Liver (tissue), 9 donors: ENCODE results near the gene GEMIN8. TPM values are rescaled to one million over a fixed set of nuclear protein-coding genes. Genes with fewer than 3 reads are reported as not detected.

Source experiments
- DNase-seq: peaks from one replicate; pipeline ENCODE4 v3.0.0-alpha.2; 2017; ENCODE audit warnings: low spot score
- H3K27ac ChIP-seq, 2 donors: one replicate each; pipeline ENCODE4 v1.7.0; 2013; ENCODE audit warnings: inconsistent platforms in 2 of 2, low read length in 2 of 2, control low read depth in 1 of 2, low read depth in 1 of 2, mild to moderate bottlenecking in 1 of 2
- H3K27me3 ChIP-seq, 4 donors: one replicate each; pipeline versions ENCODE4 v1.6.1 to v1.7.0; 2013; ENCODE audit warnings: low read length in 3 of 4, inconsistent platforms in 1 of 4, mild to moderate bottlenecking in 1 of 4, moderate library complexity in 1 of 4; ENCODE audit not compliant: control insufficient read depth in 4 of 4, insufficient read depth in 4 of 4
- H3K36me3 ChIP-seq, 4 donors: one replicate each; pipeline versions ENCODE4 v1.6.1 to v1.7.0; 2013; ENCODE audit warnings: low read length in 3 of 4, mild to moderate bottlenecking in 3 of 4, low read depth in 1 of 4, moderate library complexity in 1 of 4; ENCODE audit not compliant: control insufficient read depth in 4 of 4, insufficient read depth in 3 of 4
- H3K4me1 ChIP-seq, 4 donors: one replicate each; pipeline versions ENCODE4 v1.6.1 to v1.7.0; 2013; ENCODE audit warnings: low read length in 3 of 4, mild to moderate bottlenecking in 3 of 4, moderate library complexity in 1 of 4; ENCODE audit not compliant: control insufficient read depth in 4 of 4, insufficient read depth in 4 of 4
- H3K4me3 ChIP-seq, 3 donors: one replicate each; pipeline versions ENCODE4 v1.6.1 to v1.7.0; 2013; ENCODE audit warnings: low read length in 3 of 3, control low read depth in 1 of 3, low read depth in 1 of 3, mild to moderate bottlenecking in 1 of 3
- H3K9ac ChIP-seq, 2 donors: one replicate each; pipeline ENCODE4 v1.7.0; 2013; ENCODE audit warnings: low read length in 2 of 2, mild to moderate bottlenecking in 2 of 2, moderate library complexity in 2 of 2, control low read depth in 1 of 2, low read depth in 1 of 2
- H3K9me3 ChIP-seq, 4 donors: one replicate each; pipeline versions ENCODE4 v1.6.1 to v1.7.0; 2013; ENCODE audit warnings: low read length in 3 of 4; ENCODE audit not compliant: control insufficient read depth in 4 of 4
- CTCF ChIP-seq: fragments of 150-350 bp; IDR thresholded peaks from 2 replicates; pipeline ENCODE4 v1.5.1; 2017; ENCODE audit warnings: improper control_type of control experiment, low read depth, low read length; ENCODE audit not compliant: missing input control
- EGR1 ChIP-seq, 2 donors: IDR thresholded peaks; 2 replicates each; pipeline ENCODE4 v1.6.1; 2016 to 2018; ENCODE audit warnings: antibody characterized with exemption in 2 of 2, low read depth in 2 of 2
- FOXA1 ChIP-seq: IDR thresholded peaks from 2 replicates; pipeline ENCODE4 v1.6.1; 2016; ENCODE audit warnings: antibody characterized with exemption
- FOXA2 ChIP-seq: IDR thresholded peaks from 2 replicates; pipeline ENCODE4 v1.6.1; 2016; ENCODE audit warnings: antibody characterized with exemption
- HNF4A ChIP-seq, 2 donors: conservative IDR thresholded peaks; 2 replicates each; pipeline ENCODE4 v1.6.1; 2016; ENCODE audit warnings: antibody characterized with exemption in 2 of 2, mild to moderate bottlenecking in 2 of 2
- JUND ChIP-seq, 2 donors: IDR thresholded peaks; 2 replicates each; pipeline ENCODE4 v1.6.1; 2016; ENCODE audit warnings: antibody characterized with exemption in 2 of 2
- MAX ChIP-seq: IDR thresholded peaks from 2 replicates; pipeline ENCODE4 v1.6.1; 2016; ENCODE audit warnings: antibody characterized with exemption
- NR2F2 ChIP-seq: IDR thresholded peaks from 2 replicates; pipeline ENCODE4 v1.6.1; 2016; ENCODE audit warnings: antibody characterized with exemption
- REST ChIP-seq: IDR thresholded peaks from 2 replicates; pipeline ENCODE4 v1.6.1; 2016; ENCODE audit warnings: antibody characterized with exemption, mild to moderate bottlenecking
- RXRA ChIP-seq, 2 donors: IDR thresholded peaks; 2 replicates each; pipeline ENCODE4 v1.6.1; 2017 to 2018; ENCODE audit warnings: antibody characterized with exemption in 2 of 2, mild to moderate bottlenecking in 1 of 2
- SP1 ChIP-seq: IDR thresholded peaks from 2 replicates; pipeline ENCODE4 v1.6.1; 2018; ENCODE audit warnings: antibody characterized with exemption, mild to moderate bottlenecking
- ZBTB33 ChIP-seq: IDR thresholded peaks from 2 replicates; pipeline ENCODE4 v1.6.1; 2016; ENCODE audit warnings: antibody characterized with exemption
- WGBS: extraction: QIAGEN DNeasy Blood & Tissue Kit; methylation state at CpG from one replicate; pipeline ENCODE4 v1.1.7; 2013; 5-methylcytosine and 5-hydroxymethylcytosine counted together
- polyA plus RNA-seq, 2 donors: library from polyadenylated mRNA; stranded (reverse) in 1 of 2; unstranded in 1 of 2; fragments of 200-250 nt in 1 of 2; fragments of >200 nt in 1 of 2; fragmentation: Nextera tagmentation in 1 of 2; extraction: Ambion mirVana in 1 of 2; gene quantifications; one replicate each; pipeline versions ENCODE4 v1.2.1 to v1.2.3, GENCODE V29; 2013 to 2015
- total RNA-seq, 2 donors: library from RNA; depleted of rRNA; stranded (reverse); fragments of >200 nt; gene quantifications; one replicate each; pipeline ENCODE4 v1.2.3, GENCODE V29; 2014
- donor health status: healthy.
- donor health status: healthy.
- donor health status: healthy.
- donor health status: healthy.
- donor health status: healthy.

The GEMIN8 gene
- total and polyA plus RNA-seq, 4 donors: 5.6 to 11.7 (median 9.1) TPM

GRCh38 chrX:14017399-14017798 is 12.3 kb downstream of the GEMIN8 start (continued):
- TF ChIP-seq REST: no peak
- no peak for TF ChIP-seq SP1
- TF ChIP-seq FOXA2: no peak

GRCh38 chrX:14015941-14016340 is 13.8 kb downstream of the GEMIN8 start:
- peaks cover 0 to 4% (median 2%) of the 10 kb centered on the region in 4 donors for H3K36me3 ChIP-seq
- 93% methylated on average over 4 of the region's 4 CpGs for whole genome bisulfite sequencing

More at GRCh38 chrX:14015941-14016340, 13.8 kb downstream of the GEMIN8 start:
- Histone ChIP-seq H3K4me1 (no peaks in the 10 kb centered on the region), H3K27me3 (no peaks in the 10 kb centered on the region), H3K9me3 (peaks cover 0 to 3% (median 0%) of the 10 kb centered on the region in 4 donors), H3K9ac (no peak overlapping the region), H3K27ac (no peak overlapping the region), H3K4me3 (no peak overlapping the region)
- TF ChIP-seq MAX (no peak), HNF4A (conservative IDR thresholded peaks at IDR 0.05) (no peak), EGR1 (IDR thresholded peaks at IDR 0.05; ENCODE audit: low read depth in 2 of 2) (no peak), RXRA (IDR thresholded peaks at IDR 0.05) (no peak), NR2F2 (no peak), CTCF (no peak), JUND (IDR thresholded peaks at IDR 0.05) (no peak), SP1 (no peak), FOXA1 (no peak), ZBTB33 (no peak)
- no peak for DNase-seq
